Measurements from ENCODE around the gene TTR. TPM values are rescaled to one million over a fixed set of nuclear protein-coding genes. Genes with fewer than 3 reads are reported as not detected.

Gene TTR
- total RNA-seq (2014; rRNA removed; shearing (Covaris generic)) = not detected in 2 replicates
- not detected in 2 replicates for polyA plus RNA-seq (2016; fragmentation: Nextera tagmentation; extraction: Ambion mirVana)
- long read RNA-seq = 0 reads

- Histone ChIP-seq H3K4me1 (ENCODE audit: insufficient read depth) (no peaks in the 10 kb centered on the region), H2AFZ (no peak within 1 kb of the TSS), H3F3A (replicated peaks; ENCODE audit: low read depth) (no peaks in the 10 kb centered on the region), H3K36me3 (ENCODE audit: insufficient read depth) (no peaks in the 10 kb centered on the region), H3K4me3 (no peak within 1 kb of the TSS), H3K4me2 (no peak within 1 kb of the TSS), H3K27ac (ENCODE audit: low read depth) (no peak within 1 kb of the TSS), H4K20me1 (replicated peaks; ENCODE audit: insufficient read depth) (no peaks in the 10 kb centered on the region), H3K79me2 (replicated peaks; ENCODE audit: insufficient read depth) (no peaks in the 10 kb centered on the region), H3K9me2 (ENCODE audit: insufficient read depth) (peaks cover 4% of the 10 kb centered on the region; the same call in 1 of the 2 replicates), H3K27me3 (ENCODE audit: insufficient read depth) (no peaks in the 10 kb centered on the region)
- TF ChIP-seq ZNF114 (CRISPR knock-in tag; IDR thresholded peaks at IDR 0.05) = no peak
- TF ChIP-seq CREB1 (CRISPR knock-in tag; IDR thresholded peaks at IDR 0.05; ENCODE audit: low read depth) = no peak
- TF ChIP-seq REST (IDR thresholded peaks at IDR 0.05; ENCODE audit: unreplicated experiment) = no peak
- TF ChIP-seq ZNF462 (CRISPR knock-in tag; IDR thresholded peaks at IDR 0.05) = no peak
- TF ChIP-seq NANOG (IDR thresholded peaks at IDR 0.05; ENCODE audit: borderline replicate concordance) = no peak
- TF ChIP-seq POLR2AphosphoS5 (IDR thresholded peaks at IDR 0.05; ENCODE audit: low read depth) = no peak
- no peak for TF ChIP-seq JUNB (IDR thresholded peaks at IDR 0.05; ENCODE audit: unreplicated experiment)
- TF ChIP-seq, protein P1, sequence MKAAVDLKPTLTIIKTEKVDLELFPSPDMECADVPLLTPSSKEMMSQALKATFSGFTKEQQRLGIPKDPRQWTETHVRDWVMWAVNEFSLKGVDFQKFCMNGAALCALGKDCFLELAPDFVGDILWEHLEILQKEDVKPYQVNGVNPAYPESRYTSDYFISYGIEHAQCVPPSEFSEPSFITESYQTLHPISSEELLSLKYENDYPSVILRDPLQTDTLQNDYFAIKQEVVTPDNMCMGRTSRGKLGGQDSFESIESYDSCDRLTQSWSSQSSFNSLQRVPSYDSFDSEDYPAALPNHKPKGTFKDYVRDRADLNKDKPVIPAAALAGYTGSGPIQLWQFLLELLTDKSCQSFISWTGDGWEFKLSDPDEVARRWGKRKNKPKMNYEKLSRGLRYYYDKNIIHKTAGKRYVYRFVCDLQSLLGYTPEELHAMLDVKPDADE (IDR thresholded peaks at IDR 0.05) = no peak
- TF ChIP-seq ZNF331 (CRISPR knock-in tag; IDR thresholded peaks at IDR 0.05; ENCODE audit: low read depth) = no peak
- no peak for TF ChIP-seq STAT1 (IDR thresholded peaks at IDR 0.05; ENCODE audit: unreplicated experiment)
- no peak for TF ChIP-seq CTCF (conservative IDR thresholded peaks at IDR 0.05; ENCODE audit: low read depth in 2 of 2)
- no peak for TF ChIP-seq EZH2phosphoT487 (IDR thresholded peaks at IDR 0.05; ENCODE audit: unreplicated experiment)
- no peak for TF ChIP-seq EZH2 (IDR thresholded peaks at IDR 0.05; ENCODE audit: low read depth, unreplicated experiment)
- H3K9me3 Mint-ChIP-seq = no peaks in the 10 kb centered on the region
- no peak within 1 kb of the TSS for H3K27ac Mint-ChIP-seq
- peaks cover 6% of the 10 kb centered on the region for H3K27me3 Mint-ChIP-seq (ENCODE audit: insufficient read depth, low read depth, poor library complexity)
- ATAC-seq = no peak
- no peaks in the 10 kb centered on the region for H3K36me3 Mint-ChIP-seq (ENCODE audit: low read depth)
- DNase-seq (ENCODE audit: low spot score) = no peak
- peaks cover 11% of the 10 kb centered on the region; the same call in 2 of the 3 replicates for H3K4me1 Mint-ChIP-seq
- H3K4me3 Mint-ChIP-seq = no peak within 1 kb of the TSS
These were observed at the start of gene TTR for GRCh38 chr18:31591628-31592027. TSS of gene TTR (plus strand) at chr18:31591877. CDS start at chr18:31591903, 26 bp downstream.
